Suprapubic skin (tissue), 4 donors: ENCODE results near the gene NAE1. TPM values are rescaled to one million over a fixed set of nuclear protein-coding genes. Genes with fewer than 3 reads are reported as not detected.

Experiments used
- DNase-seq, 2 donors: peaks; one replicate each; pipeline ENCODE4 v3.0.0-alpha.2; 2019; ENCODE audit warnings: low spot score in 2 of 2
- H3K27ac ChIP-seq: fragments of 200-600 bp; sonication (generic); one replicate; pipeline ENCODE4 v1.5.1; 2019
- H3K27me3 ChIP-seq: fragments of 200-600 bp; sonication (generic); one replicate; pipeline ENCODE4 v1.5.1; 2019
- H3K36me3 ChIP-seq: fragments of 200-600 bp; sonication (generic); one replicate; pipeline ENCODE4 v1.5.1; 2019
- H3K4me1 ChIP-seq: fragments of 200-600 bp; sonication (generic); one replicate; pipeline ENCODE4 v1.5.1; 2019
- H3K4me3 ChIP-seq: fragments of 200-600 bp; sonication (generic); one replicate; pipeline ENCODE4 v1.5.1; 2019; ENCODE audit warnings: mild to moderate bottlenecking
- H3K9me3 ChIP-seq: fragments of 200-600 bp; sonication (generic); one replicate; pipeline ENCODE4 v1.5.1; 2019
- CTCF ChIP-seq, 2 donors: fragments of 200-600 bp in 1 of 2; fragments of 450-650 bp in 1 of 2; sonication (generic) in 1 of 2; IDR thresholded peaks; one replicate each; pipeline ENCODE4 v1.5.1; 2016 to 2019; ENCODE audit warnings: antibody characterized with exemption in 2 of 2, mild to moderate bottlenecking in 1 of 2, moderate library complexity in 1 of 2
- EP300 ChIP-seq: sonication (generic); formaldehyde crosslinking; IDR thresholded peaks from one replicate; pipeline ENCODE4 v1.6.1; 2017; ENCODE audit warnings: antibody characterized with exemption
- POLR2A ChIP-seq, 2 donors: fragments of 450-650 bp; IDR thresholded peaks; one replicate each; pipeline ENCODE4 v1.6.1; 2017; ENCODE audit warnings: antibody characterized with exemption in 2 of 2, mild to moderate bottlenecking in 2 of 2, moderate library complexity in 2 of 2
- POLR2AphosphoS5 ChIP-seq, 3 donors: sonication (generic); formaldehyde crosslinking; IDR thresholded peaks; one replicate each; pipeline ENCODE4 v1.6.1; 2017; ENCODE audit warnings: antibody characterized with exemption in 3 of 3
- WGBS: methylation state at CpG from one replicate; pipeline ENCODE4 v1.1.5; 2018; 5-methylcytosine and 5-hydroxymethylcytosine counted together
- total RNA-seq, 4 donors: library from RNA; depleted of rRNA; stranded (reverse); fragments of >200 nt; gene quantifications; one replicate each; pipeline ENCODE4 v1.1.0, GENCODE V29; 2016

NAE1 gene
- total RNA-seq, 4 donors from 2014 or later: 36.2 to 57.5 (median 45.0) TPM

- no peaks in the 10 kb centered on the region for H3K9me3 ChIP-seq
- H3K4me3 ChIP-seq: no peak overlapping the region
- no peaks in the 10 kb centered on the region for H3K4me1 ChIP-seq
- DNase-seq: no peak
- no peaks in the 10 kb centered on the region for H3K27me3 ChIP-seq
- H3K27ac ChIP-seq: no peak overlapping the region
- no peak for TF ChIP-seq POLR2AphosphoS5 (IDR thresholded peaks at IDR 0.05)
- TF ChIP-seq EP300: no peak
- TF ChIP-seq CTCF (IDR thresholded peaks at IDR 0.05): no peak
- TF ChIP-seq POLR2A (IDR thresholded peaks at IDR 0.05): no peak
- WGBS: 85% methylated on average over 6 of the region's 6 CpGs
- H3K36me3 ChIP-seq: no peaks in the 10 kb centered on the region
These were observed 25.5 kb upstream of the NAE1 start for GRCh38 chr16:66856184-66856730.

GRCh38 chr16:66853261-66854139, 22.7 kb upstream of the NAE1 start:
- no peak overlapping the region for H3K27ac ChIP-seq
- no peaks in the 10 kb centered on the region for H3K36me3 ChIP-seq
- DNase-seq: no peak
- no peaks in the 10 kb centered on the region for H3K4me1 ChIP-seq
- TF ChIP-seq POLR2AphosphoS5 (IDR thresholded peaks at IDR 0.05) (no peak), EP300 (no peak), CTCF (IDR thresholded peaks at IDR 0.05) (no peak), POLR2A (IDR thresholded peaks at IDR 0.05) (no peak)
- no peaks in the 10 kb centered on the region for H3K27me3 ChIP-seq
- H3K4me3 ChIP-seq: no peak overlapping the region
- no peaks in the 10 kb centered on the region for H3K9me3 ChIP-seq
- 68% methylated on average over 5 of the region's 15 CpGs for WGBS

- no peak overlapping the region for H3K4me3 ChIP-seq
- peaks cover 8% of the 10 kb centered on the region for H3K27me3 ChIP-seq
- H3K36me3 ChIP-seq: no peaks in the 10 kb centered on the region
- 85% methylated on average over 8 of the region's 13 CpGs for WGBS
- DNase-seq: peak in 1 of 2 donors; percentile 51
- H3K27ac ChIP-seq: no peak overlapping the region
- H3K4me1 ChIP-seq: no peaks in the 10 kb centered on the region
- TF ChIP-seq POLR2A (IDR thresholded peaks at IDR 0.05) (no peak), CTCF (IDR thresholded peaks at IDR 0.05) (no peak), EP300 (no peak), POLR2AphosphoS5 (IDR thresholded peaks at IDR 0.05) (no peak)
- no peaks in the 10 kb centered on the region for H3K9me3 ChIP-seq
These were observed 20.6 kb upstream of the NAE1 start for GRCh38 chr16:66851166-66851964.

GRCh38 chr16:66850115-66850815, 19.5 kb upstream of the NAE1 start:
- WGBS: 96% methylated on average over 13 of the region's 14 CpGs
- H3K4me3 ChIP-seq: no peak overlapping the region
- no peaks in the 10 kb centered on the region for H3K36me3 ChIP-seq
- H3K27ac ChIP-seq: no peak overlapping the region
- H3K9me3 ChIP-seq: no peaks in the 10 kb centered on the region
- TF ChIP-seq POLR2AphosphoS5 (IDR thresholded peaks at IDR 0.05): no peak
- no peak for TF ChIP-seq POLR2A (IDR thresholded peaks at IDR 0.05)
- no peak for TF ChIP-seq EP300
- no peak for TF ChIP-seq CTCF (IDR thresholded peaks at IDR 0.05)
- DNase-seq: peak in 1 of 2 donors; percentile 42
- H3K4me1 ChIP-seq: peaks cover under 1% of the 10 kb centered on the region
- H3K27me3 ChIP-seq: peaks cover 19% of the 10 kb centered on the region
